COLO668 (cell line): ENCODE measurements around the gene TARS2.

ENCODE experiments used
- DNase-seq: peaks from one replicate; lab custom pipeline; 2025; ENCODE audit not compliant: unreplicated experiment; lab: John Stamatoyannopoulos, UW

TARS2 gene

GRCh38 chr1:150486966-150487762 lies at the start of gene TARS2:
Gene TARS2 (plus strand): TSS chr1:150487419. CDS start chr1:150487451, 32 bp downstream.
- DNase-seq: peak; percentile 97

GRCh38 chr1:150441121-150441520 lies 46.1 kb upstream of the TARS2 start:
- no peak for DNase-seq

- DNase-seq: no peak
Measured at GRCh38 chr1:150444232-150444631, 43.0 kb upstream of the TARS2 start.

GRCh38 chr1:150456146-150456647 lies 31.0 kb upstream of the TARS2 start:
- DNase-seq: no peak

- peak; percentile 84 for DNase-seq
Measured at GRCh38 chr1:150464422-150464826, 22.8 kb upstream of the TARS2 start.

GRCh38 chr1:150466964-150467363 lies 20.3 kb upstream of the TARS2 start:
- no peak for DNase-seq

- DNase-seq: no peak
Measured at GRCh38 chr1:150469291-150469690, 17.9 kb upstream of the TARS2 start.

GRCh38 chr1:150472601-150473200 lies 14.5 kb upstream of the TARS2 start:
- DNase-seq: no peak

GRCh38 chr1:150473659-150474058 lies 13.6 kb upstream of the TARS2 start:
- no peak for DNase-seq

GRCh38 chr1:150474869-150475268 lies 12.3 kb upstream of the TARS2 start:
- DNase-seq: no peak

GRCh38 chr1:150476754-150477153 lies 10.5 kb upstream of the TARS2 start:
- no peak for DNase-seq

GRCh38 chr1:150477320-150477719 lies 9.9 kb upstream of the TARS2 start:
- no peak for DNase-seq

GRCh38 chr1:150477733-150478132 lies 9.5 kb upstream of the TARS2 start:
- DNase-seq: no peak

GRCh38 chr1:150479370-150479769 lies 7.8 kb upstream of the TARS2 start:
- no peak for DNase-seq

GRCh38 chr1:150479927-150480352 lies 7.3 kb upstream of the TARS2 start:
- no peak for DNase-seq

- DNase-seq: no peak
Measured at GRCh38 chr1:150484431-150484830, 2.8 kb upstream of the TARS2 start.

GRCh38 chr1:150484861-150485260 lies 2.4 kb upstream of the TARS2 start:
- no peak for DNase-seq

- no peak for DNase-seq
Measured at GRCh38 chr1:150487763-150488115, 520 bp downstream of the TARS2 start.

GRCh38 chr1:150493175-150493574 lies 6.0 kb downstream of the TARS2 start:
- DNase-seq: no peak

GRCh38 chr1:150498342-150498741 lies 11.1 kb downstream of the TARS2 start:
- DNase-seq: no peak

GRCh38 chr1:150505431-150505830 lies 18.2 kb downstream of the TARS2 start:
- no peak for DNase-seq
